Daoy (cell line): ENCODE data around the gene IFT43. TPM values are rescaled to one million over a fixed set of nuclear protein-coding genes. Genes with fewer than 3 reads are reported as not detected.

Source experiments
- DNase-seq: peaks from one replicate; pipeline ENCODE4 v3.0.0-alpha.2; 2015; ENCODE audit warnings: low read depth
- total RNA-seq: library from RNA; depleted of rRNA; stranded (reverse); fragments of >200 nt; shearing (Covaris generic); gene quantifications from 2 replicates; pipeline ENCODE4 v1.2.3, GENCODE V29; 2014; rRNA removed

Gene IFT43
- 41.5 and 56.5 TPM in 2 replicates for total RNA-seq

- peak; percentile 89 for DNase-seq
These were observed at the start of gene IFT43 for GRCh38 chr14:75985618-75986438. Gene IFT43, plus strand, starts transcription at chr14:75985763. Its CDS starts 24 bp downstream, at chr14:75985787.

GRCh38 chr14:75939200-75939599, 46.4 kb upstream of the IFT43 start:
- no peak for DNase-seq

GRCh38 chr14:75941030-75941429, 44.5 kb upstream of the IFT43 start:
- no peak for DNase-seq

- DNase-seq: no peak
These were observed 40.8 kb upstream of the IFT43 start for GRCh38 chr14:75944607-75945241.

GRCh38 chr14:75946785-75947184, 38.8 kb upstream of the IFT43 start:
- DNase-seq: no peak

- no peak for DNase-seq
These were observed 33.1 kb upstream of the IFT43 start for GRCh38 chr14:75952489-75952888.

GRCh38 chr14:75959031-75959430, 26.5 kb upstream of the IFT43 start:
- DNase-seq: no peak

GRCh38 chr14:75960231-75960630, 25.3 kb upstream of the IFT43 start:
- no peak for DNase-seq

- no peak for DNase-seq
These were observed 23.9 kb upstream of the IFT43 start for GRCh38 chr14:75961662-75962061.

GRCh38 chr14:75967866-75968265, 17.7 kb upstream of the IFT43 start:
- no peak for DNase-seq

- DNase-seq: no peak
These were observed 17.1 kb upstream of the IFT43 start for GRCh38 chr14:75968456-75968855.

GRCh38 chr14:75969126-75969525, 16.4 kb upstream of the IFT43 start:
- DNase-seq: no peak

- peak; percentile 32 for DNase-seq
These were observed 15.7 kb upstream of the IFT43 start for GRCh38 chr14:75969891-75970290.

GRCh38 chr14:75970989-75971388, 14.6 kb upstream of the IFT43 start:
- no peak for DNase-seq

GRCh38 chr14:75971509-75971908, 14.1 kb upstream of the IFT43 start:
- no peak for DNase-seq

- DNase-seq: no peak
These were observed 12.7 kb upstream of the IFT43 start for GRCh38 chr14:75972801-75973421.

GRCh38 chr14:75976826-75977581, 8.6 kb upstream of the IFT43 start:
- no peak for DNase-seq

- DNase-seq: no peak
These were observed 8.0 kb upstream of the IFT43 start for GRCh38 chr14:75977582-75977943.

GRCh38 chr14:75978249-75978731, 7.3 kb upstream of the IFT43 start:
- no peak for DNase-seq

- peak; percentile 63 for DNase-seq
These were observed 6.4 kb upstream of the IFT43 start for GRCh38 chr14:75979071-75979571.

- no peak for DNase-seq
These were observed 5.7 kb upstream of the IFT43 start for GRCh38 chr14:75979648-75980565.
